SU-DHL-6 (cell line): ENCODE data around the gene AEBP1.

Experiments
- H2AFZ ChIP-seq: fragments of 200-600 bp; sonication (generic); 2 replicates; pipeline ENCODE4 v1.6.1; 2014; ENCODE audit warnings: low read depth, mild to moderate bottlenecking, moderate library complexity, mixed read lengths, antibody characterized with exemption, low read length; ENCODE audit not compliant: severe bottlenecking
- H3F3A ChIP-seq: fragments of 200-600 bp; shearing (Covaris generic); 2 replicates; pipeline ENCODE4 v1.6.0; 2016; ENCODE audit warnings: antibody characterized with exemption, mild to moderate bottlenecking; ENCODE audit not compliant: insufficient read depth
- H3K27ac ChIP-seq: fragments of 200-600 bp; sonication (generic); 2 replicates; pipeline ENCODE4 v1.5.1; 2016; ENCODE audit warnings: low read depth, mild to moderate bottlenecking, low read length, moderate library complexity, mixed read lengths
- H3K27me3 ChIP-seq: fragments of 200-600 bp; sonication (generic), shearing (Covaris generic); 2 replicates; pipeline ENCODE4 v1.6.0; 2014; ENCODE audit warnings: mild to moderate bottlenecking, low read length
- H3K36me3 ChIP-seq: fragments of 200-600 bp; sonication (generic); 2 replicates; pipeline ENCODE4 v1.6.1; 2014; ENCODE audit warnings: mild to moderate bottlenecking, low read length, mixed read lengths
- H3K4me2 ChIP-seq: fragments of 300-600, 200-600 bp; shearing (Covaris generic), sonication (generic); 2 replicates; pipeline ENCODE4 v1.6.0; 2014; ENCODE audit warnings: low read length, low read depth, mild to moderate bottlenecking; ENCODE audit not compliant: poor library complexity, severe bottlenecking
- H3K4me3 ChIP-seq: fragments of 200-600 bp; sonication (generic); 2 replicates; pipeline ENCODE4 v1.5.1; 2014; ENCODE audit warnings: antibody characterized with exemption, low read length, mild to moderate bottlenecking, mixed read lengths; ENCODE audit not compliant: insufficient read depth, poor library complexity, severe bottlenecking
- H3K79me2 ChIP-seq: fragments of 200-600 bp; sonication (generic); 2 replicates; pipeline ENCODE4 v1.6.1; 2014; ENCODE audit warnings: mild to moderate bottlenecking, low read length, moderate library complexity; ENCODE audit not compliant: insufficient read depth
- H3K9ac ChIP-seq: fragments of 200-600 bp; sonication (generic); 2 replicates; pipeline ENCODE4 v1.7.0; 2014; ENCODE audit warnings: mild to moderate bottlenecking, low read length
- H3K9me2 ChIP-seq: fragments of 200-600 bp; sonication (generic); replicated peaks from 2 replicates; pipeline ENCODE4 v1.6.1; 2014; ENCODE audit warnings: low read length; ENCODE audit not compliant: insufficient read depth
- H3K9me3 ChIP-seq: fragments of 200-600 bp; sonication (generic); 2 replicates; pipeline ENCODE4 v1.6.1; 2014; ENCODE audit warnings: low read length, mixed read lengths; ENCODE audit not compliant: insufficient read depth
- H4K20me1 ChIP-seq: fragments of 200-600 bp; sonication (generic); 2 replicates; pipeline ENCODE4 v1.6.1; 2014; ENCODE audit warnings: low read depth, mild to moderate bottlenecking, antibody characterized with exemption, low read length, moderate library complexity, mixed read lengths
- EZH2phosphoT487 ChIP-seq: fragments of 200-600 bp; sonication (generic), shearing (Covaris generic); conservative IDR thresholded peaks from 2 replicates; pipeline ENCODE4 v1.6.1; 2018; ENCODE audit warnings: mild to moderate bottlenecking, antibody characterized with exemption, low read length, moderate library complexity, mixed read lengths
- TF ChIP-seq, protein P1 (sequence below): fragments of 200-600 bp; sonication (generic); IDR thresholded peaks from one replicate; pipeline ENCODE4 v1.5.1; 2017; ENCODE audit warnings: antibody characterized with exemption, mild to moderate bottlenecking, low read length, moderate library complexity; ENCODE audit not compliant: insufficient read depth, poor library complexity, severe bottlenecking

Gene AEBP1

DNA sequence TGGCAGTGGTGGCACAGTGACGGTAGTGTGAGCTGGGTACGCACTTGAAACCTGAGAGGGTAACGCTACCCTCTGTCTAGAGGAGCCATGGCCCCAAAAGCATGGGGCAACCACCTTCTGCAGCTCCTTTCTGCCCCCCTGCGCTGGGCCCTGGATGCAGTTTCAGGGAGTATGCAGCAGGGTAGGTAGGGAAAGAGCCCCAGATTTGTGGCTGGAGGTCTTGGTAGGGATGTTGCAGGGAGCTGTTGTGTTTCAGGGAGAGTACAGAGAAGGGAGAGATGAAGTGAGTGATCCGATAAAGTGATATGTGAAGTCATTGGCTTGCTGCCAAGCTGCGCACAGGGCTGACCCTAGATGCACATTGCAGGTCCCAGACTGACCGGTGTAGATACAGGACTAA, 36.1 kb upstream of the AEBP1 start:
- H2AFZ ChIP-seq, result no peak overlapping the region
- no peak overlapping the region for H3K9ac ChIP-seq
- no peak overlapping the region for H3K4me2 ChIP-seq
- no peak overlapping the region for H3K27ac ChIP-seq
- H3K4me3 ChIP-seq, result no peak overlapping the region
- H3K79me2 ChIP-seq, result no peaks in the 10 kb centered on the region
- H3F3A ChIP-seq, result peaks cover 15% of the 10 kb centered on the region
- no peaks in the 10 kb centered on the region for H3K36me3 ChIP-seq
- H4K20me1 ChIP-seq, result peaks cover 4% of the 10 kb centered on the region; the same call in 1 of the 2 replicates
- no peak for TF ChIP-seq EZH2phosphoT487
- TF ChIP-seq, protein P1, sequence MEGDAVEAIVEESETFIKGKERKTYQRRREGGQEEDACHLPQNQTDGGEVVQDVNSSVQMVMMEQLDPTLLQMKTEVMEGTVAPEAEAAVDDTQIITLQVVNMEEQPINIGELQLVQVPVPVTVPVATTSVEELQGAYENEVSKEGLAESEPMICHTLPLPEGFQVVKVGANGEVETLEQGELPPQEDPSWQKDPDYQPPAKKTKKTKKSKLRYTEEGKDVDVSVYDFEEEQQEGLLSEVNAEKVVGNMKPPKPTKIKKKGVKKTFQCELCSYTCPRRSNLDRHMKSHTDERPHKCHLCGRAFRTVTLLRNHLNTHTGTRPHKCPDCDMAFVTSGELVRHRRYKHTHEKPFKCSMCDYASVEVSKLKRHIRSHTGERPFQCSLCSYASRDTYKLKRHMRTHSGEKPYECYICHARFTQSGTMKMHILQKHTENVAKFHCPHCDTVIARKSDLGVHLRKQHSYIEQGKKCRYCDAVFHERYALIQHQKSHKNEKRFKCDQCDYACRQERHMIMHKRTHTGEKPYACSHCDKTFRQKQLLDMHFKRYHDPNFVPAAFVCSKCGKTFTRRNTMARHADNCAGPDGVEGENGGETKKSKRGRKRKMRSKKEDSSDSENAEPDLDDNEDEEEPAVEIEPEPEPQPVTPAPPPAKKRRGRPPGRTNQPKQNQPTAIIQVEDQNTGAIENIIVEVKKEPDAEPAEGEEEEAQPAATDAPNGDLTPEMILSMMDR, result no peak
- no peaks in the 10 kb centered on the region for H3K9me3 ChIP-seq
- no peaks in the 10 kb centered on the region for H3K9me2 ChIP-seq
- H3K27me3 ChIP-seq, result no peaks in the 10 kb centered on the region

DNA sequence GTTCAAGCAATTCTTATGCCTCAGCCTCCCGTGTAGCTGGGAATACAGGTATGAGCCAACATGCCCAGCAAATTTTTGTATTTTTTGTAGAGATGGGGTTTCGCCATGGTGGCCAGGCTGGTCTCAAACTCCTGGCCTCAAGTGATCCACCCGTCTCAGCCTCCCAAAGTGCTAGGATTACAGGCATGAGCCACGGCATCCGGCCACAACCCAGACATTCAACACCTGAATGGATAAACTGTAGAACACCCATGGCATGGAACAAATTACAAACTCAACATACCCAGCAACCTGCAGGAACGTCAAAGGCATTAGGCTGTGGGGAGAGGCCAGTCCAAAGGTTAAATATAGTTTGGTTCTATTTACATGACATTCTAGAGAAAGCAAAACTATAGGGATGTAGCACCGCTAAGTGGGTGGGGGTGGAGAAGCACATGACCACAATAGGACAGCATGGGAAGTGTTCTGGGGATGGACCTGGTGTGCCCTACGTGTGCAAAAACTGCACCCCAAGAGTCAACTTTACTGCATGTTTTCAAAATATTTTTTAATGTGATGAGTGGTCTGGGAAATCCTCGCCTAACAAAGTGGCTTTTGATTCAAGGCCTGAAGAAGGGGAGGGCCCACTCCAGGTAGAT, 32.3 kb upstream of the AEBP1 start:
- Histone ChIP-seq H3K9ac (no peak overlapping the region), H3K4me2 (no peak overlapping the region), H3K9me3 (no peaks in the 10 kb centered on the region), H2AFZ (no peak overlapping the region), H3K36me3 (no peaks in the 10 kb centered on the region), H3K27ac (no peak overlapping the region), H3K4me3 (no peak overlapping the region), H4K20me1 (peaks cover 4% of the 10 kb centered on the region; the same call in 1 of the 2 replicates), H3F3A (peaks cover 9% of the 10 kb centered on the region), H3K9me2 (no peaks in the 10 kb centered on the region), H3K27me3 (no peaks in the 10 kb centered on the region), H3K79me2 (no peaks in the 10 kb centered on the region)
- TF ChIP-seq, protein P1, result no peak
- TF ChIP-seq EZH2phosphoT487, result no peak

- Histone ChIP-seq H3K9ac (no peak overlapping the region), H4K20me1 (peaks cover 4% of the 10 kb centered on the region; the same call in 1 of the 2 replicates), H3K79me2 (no peaks in the 10 kb centered on the region), H2AFZ (no peak overlapping the region), H3K9me2 (no peaks in the 10 kb centered on the region), H3K36me3 (no peaks in the 10 kb centered on the region), H3K27ac (no peak overlapping the region), H3F3A (peaks cover 9% of the 10 kb centered on the region), H3K9me3 (no peaks in the 10 kb centered on the region), H3K4me2 (no peak overlapping the region), H3K4me3 (no peak overlapping the region), H3K27me3 (no peaks in the 10 kb centered on the region)
- TF ChIP-seq EZH2phosphoT487, result no peak
- TF ChIP-seq, protein P1, result peak; percentile 80
Observed at GRCh38 chr7:44072364-44073231, 31.5 kb upstream of the AEBP1 start.
